ENCODE measurements around the gene TRPV4.

Gene TRPV4

GRCh38 chr12:109739747-109740693 lies 93.2 kb downstream of the TRPV4 start:
- ATAC-seq, result no peak

GRCh38 chr12:109738878-109739665 lies 94.1 kb downstream of the TRPV4 start:
- no peak for ATAC-seq

GRCh38 chr12:109738209-109738608 lies 95.0 kb downstream of the TRPV4 start:
- no peak for ATAC-seq

- ATAC-seq, result no peak
Measured at GRCh38 chr12:109737631-109738030, 95.6 kb downstream of the TRPV4 start.

GRCh38 chr12:109737126-109737525 lies 96.1 kb downstream of the TRPV4 start:
- no peak for ATAC-seq

- ATAC-seq, result peak in 1 of 2 donors; percentile 33
Measured at GRCh38 chr12:109736552-109737108, 96.6 kb downstream of the TRPV4 start.

- no peak for ATAC-seq
Measured at GRCh38 chr12:109735825-109736551, 97.2 kb downstream of the TRPV4 start.

- no peak for ATAC-seq
Measured at GRCh38 chr12:109735051-109735521, 98.1 kb downstream of the TRPV4 start.

- no peak for ATAC-seq
Measured at GRCh38 chr12:109734219-109735000, 98.8 kb downstream of the TRPV4 start.
